HG03097 (cell line): ENCODE measurements around the gene MYO16.
A peak's percentile ranks its signal among the peaks of the same experiment; 100 is the strongest.

ENCODE experiments used
- ATAC-seq: cut with Tn5 transposase; IDR thresholded peaks from one replicate; pipeline ENCODE4 v1.9.1; 2021; ENCODE audit not compliant: unreplicated experiment, low FRiP score

The MYO16 gene

GRCh38 chr13:109144693-109145437 is 515.5 kb downstream of the MYO16 start:
- peak; percentile 18 for ATAC-seq

- peak; percentile 88 for ATAC-seq
These were observed 516.2 kb downstream of the MYO16 start for GRCh38 chr13:109145631-109146030.

DNA sequence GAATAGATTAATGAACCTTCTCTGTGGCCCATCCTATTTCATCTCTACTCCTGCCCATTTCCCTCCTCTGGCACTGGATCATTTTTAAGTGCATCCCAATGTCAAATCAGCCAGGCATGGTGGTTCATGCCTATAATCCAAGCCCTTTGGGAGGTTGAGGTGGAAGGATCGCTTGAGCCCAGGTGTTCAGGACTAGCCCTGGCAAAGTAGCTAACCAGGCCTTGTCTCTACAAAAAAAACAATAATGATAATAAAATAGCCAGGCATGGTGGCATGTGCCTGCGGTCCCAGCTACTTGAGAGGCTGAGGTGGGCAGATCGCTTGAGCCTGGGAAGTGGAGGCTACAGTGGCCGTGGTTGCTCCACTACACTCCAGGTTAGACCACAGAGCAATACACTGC is 517.0 kb downstream of the MYO16 start:
- no peak for ATAC-seq

GRCh38 chr13:109146912-109147647 is 517.7 kb downstream of the MYO16 start:
- no peak for ATAC-seq

- ATAC-seq: no peak
These were observed 518.8 kb downstream of the MYO16 start for GRCh38 chr13:109148243-109148642.

- no peak for ATAC-seq
These were observed 521.3 kb downstream of the MYO16 start for GRCh38 chr13:109150696-109151095.

- no peak for ATAC-seq
These were observed 521.8 kb downstream of the MYO16 start for GRCh38 chr13:109151255-109151654.

- no peak for ATAC-seq
These were observed 522.3 kb downstream of the MYO16 start for GRCh38 chr13:109151696-109152095.

GRCh38 chr13:109152311-109152820 is 523.0 kb downstream of the MYO16 start:
- ATAC-seq: no peak

DNA sequence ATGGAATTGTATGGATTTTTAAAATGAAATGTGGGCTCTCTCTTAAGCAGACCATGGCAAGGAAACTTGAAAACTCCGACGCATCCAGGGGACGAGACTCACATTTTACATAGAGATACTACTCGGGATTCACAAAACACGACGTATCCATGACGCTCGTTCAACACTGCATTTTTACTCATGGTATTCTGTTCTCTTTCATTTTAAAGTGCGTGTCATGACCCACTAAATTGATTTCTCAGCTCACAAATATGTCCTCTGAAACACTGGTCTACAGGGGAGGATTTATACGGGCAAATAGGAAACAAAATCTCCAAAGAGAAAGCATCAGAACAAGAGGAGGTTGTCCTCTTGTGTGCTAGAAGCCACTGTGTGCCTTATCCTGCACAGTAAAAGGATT is 523.5 kb downstream of the MYO16 start:
- ATAC-seq: no peak

GRCh38 chr13:109154146-109154545 is 524.7 kb downstream of the MYO16 start:
- ATAC-seq: no peak

DNA sequence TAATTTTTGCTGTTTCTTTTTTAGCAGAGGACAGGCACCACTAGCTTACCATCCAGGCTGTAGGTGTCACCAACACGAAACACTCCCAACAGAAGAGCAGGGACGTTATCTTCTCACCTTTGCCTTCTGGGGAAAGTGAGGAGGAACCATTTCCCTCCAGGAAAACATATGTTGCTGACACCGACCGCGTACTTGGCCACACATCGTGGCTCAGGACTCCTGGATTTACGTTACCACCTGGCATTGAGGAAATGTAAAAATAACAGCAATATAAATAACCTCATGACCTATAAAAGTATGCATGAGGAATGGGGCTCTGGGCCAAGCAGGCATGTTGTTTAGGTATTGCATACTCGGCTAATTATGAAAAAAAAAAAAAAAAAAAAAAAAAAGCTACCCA is 525.1 kb downstream of the MYO16 start:
- ATAC-seq: no peak

DNA sequence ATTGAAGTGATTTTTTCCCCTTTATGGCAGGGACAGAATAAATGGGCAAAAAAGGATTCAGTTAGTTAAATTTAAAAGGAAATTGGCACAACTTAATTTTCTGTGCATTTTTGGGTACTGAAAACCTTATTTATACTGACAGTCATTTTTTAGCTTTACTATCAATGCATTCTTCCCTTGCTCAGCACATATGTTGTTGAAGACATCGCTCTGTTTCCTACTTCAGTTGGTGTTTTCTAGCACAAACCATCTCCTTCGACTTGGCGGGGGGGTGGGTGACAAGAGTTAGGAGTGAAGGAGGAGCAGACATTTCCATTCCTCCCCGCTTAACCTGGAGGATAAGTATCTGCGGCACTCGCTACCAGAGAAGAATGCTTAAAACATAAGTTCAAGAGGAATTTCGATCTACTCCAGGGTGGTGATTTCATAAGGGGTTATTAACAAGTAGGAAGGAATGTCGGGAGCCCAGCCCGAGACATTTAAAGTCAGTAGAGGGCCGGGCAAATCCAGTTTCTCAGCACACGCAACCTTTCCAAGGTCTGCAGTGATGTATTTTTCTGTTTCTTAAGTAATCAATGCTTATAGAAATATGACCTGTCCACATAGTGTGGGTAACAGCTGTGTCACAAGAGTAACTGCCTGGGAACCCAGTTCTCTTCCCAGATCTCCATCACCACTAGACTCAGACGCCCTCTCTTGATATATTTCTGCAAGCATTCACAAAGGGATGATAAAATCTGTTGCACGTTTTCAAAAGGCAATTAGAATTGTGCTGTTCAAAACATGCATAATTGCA is 525.8 kb downstream of the MYO16 start:
- ATAC-seq: no peak

GRCh38 chr13:109156181-109156935 is 526.9 kb downstream of the MYO16 start:
- no peak for ATAC-seq

DNA sequence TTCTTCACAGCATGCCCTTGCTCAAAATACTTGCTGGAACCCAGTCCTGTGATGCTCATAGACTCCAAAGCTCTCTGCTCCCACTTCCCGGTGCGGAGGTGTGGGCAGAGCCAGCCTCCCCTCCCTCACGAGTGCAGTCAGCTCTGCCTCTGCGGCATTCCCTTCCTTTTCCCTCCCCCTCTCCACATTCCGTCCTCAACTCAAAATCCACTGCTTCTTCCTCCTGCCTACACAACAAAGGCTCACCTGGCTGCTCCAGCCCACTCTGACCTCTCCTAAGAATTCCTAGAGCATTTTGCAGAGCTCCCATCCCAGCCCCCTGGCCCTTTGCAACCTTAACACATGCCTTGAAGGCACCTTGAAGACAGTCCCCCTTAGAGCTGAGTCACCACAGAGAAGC is 527.9 kb downstream of the MYO16 start:
- no peak for ATAC-seq

- ATAC-seq: no peak
These were observed 529.0 kb downstream of the MYO16 start for GRCh38 chr13:109158383-109158782.

DNA sequence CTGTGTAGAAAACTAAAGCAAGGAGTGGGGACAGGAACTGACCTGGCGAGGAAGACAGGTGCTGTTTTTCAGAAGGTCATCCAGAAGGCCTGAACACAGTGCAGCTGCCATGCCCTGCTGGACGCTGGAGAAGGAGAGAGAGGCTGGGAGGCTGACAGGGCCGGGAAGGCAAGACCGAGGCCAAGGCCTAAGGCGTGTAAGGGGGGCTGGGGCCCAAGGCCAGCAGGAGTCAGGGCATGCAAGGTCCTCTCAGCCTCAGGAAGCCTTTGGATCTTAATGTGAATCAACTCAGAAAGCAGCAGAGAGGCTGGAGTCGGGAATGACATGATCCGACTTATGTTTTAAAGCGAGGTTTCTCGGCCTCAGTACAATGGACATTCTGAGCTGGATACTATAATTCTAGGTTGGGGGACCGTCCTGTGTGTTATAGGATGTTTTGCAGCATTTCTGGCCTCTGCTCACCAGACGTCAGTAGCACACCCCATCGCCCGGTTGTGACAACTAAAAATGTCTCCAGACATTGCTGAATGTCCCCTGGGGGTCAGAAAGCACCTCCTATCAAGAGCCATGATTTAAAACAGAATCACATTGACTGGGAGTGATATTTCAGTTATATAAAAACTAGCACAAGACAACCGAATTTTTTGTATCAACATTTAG is 530.4 kb downstream of the MYO16 start:
- ATAC-seq: no peak

- peak; percentile 58 for ATAC-seq
These were observed 530.9 kb downstream of the MYO16 start for GRCh38 chr13:109160357-109160756.

- ATAC-seq: peak; percentile 18
These were observed 531.7 kb downstream of the MYO16 start for GRCh38 chr13:109160887-109161669.
